IMR-90 (cell line): ENCODE results near the gene MRPL10. TPM values are rescaled to one million over a fixed set of nuclear protein-coding genes. Genes with fewer than 3 reads are reported as not detected.

ENCODE experiments used
- ATAC-seq: fragments of 200-7000 bp; cut with Tn5 transposase; 2 replicates; pipeline ENCODE4 v1.9.1; 2020; ENCODE audit warnings: low read depth, mild to moderate bottlenecking, moderate library complexity
- BruUV-seq: library from RNA; stranded (reverse); fragments of 400-500 nt; replicated peaks from 2 replicates; lab custom pipeline; 2021; lab: Mats Ljungman, UMichigan
- CTCF ChIA-PET: fragments of 300-600 bp; formaldehyde crosslinking; extraction: SDS; loops from one replicate; lab custom pipeline; 2021; ENCODE audit warnings: antibody characterized with exemption; lab: Yijun Ruan, JAX
- POLR2A ChIA-PET: fragments of 300-600 bp; sonication (Branson Sonifier 250); formaldehyde crosslinking; loops from one replicate; lab custom pipeline; 2022; ENCODE audit warnings: antibody characterized with exemption; ENCODE audit not compliant: unreplicated experiment; lab: Charles Lee
- DNase-seq: peaks from one replicate; pipeline ENCODE4 v3.0.0; 2013
- H2AFZ ChIP-seq: replicated peaks from 2 replicates; pipeline ENCODE3; 2013; ENCODE audit warnings: low read length, mild to moderate bottlenecking; ENCODE audit not compliant: poor library complexity
- H2AK5ac ChIP-seq: 2 replicates; pipeline ENCODE4 v1.6.1; 2013; ENCODE audit warnings: low read depth, low read length, inconsistent platforms
- H2AK9ac ChIP-seq: replicated peaks from 2 replicates; pipeline ENCODE3; 2013; ENCODE audit warnings: mild to moderate bottlenecking, low read depth, low read length, moderate library complexity; ENCODE audit not compliant: poor library complexity
- H2BK120ac ChIP-seq: 2 replicates; pipeline ENCODE4 v1.6.1; 2013; ENCODE audit warnings: low read depth, low read length, inconsistent platforms
- H2BK15ac ChIP-seq: 3 replicates; pipeline ENCODE4 v1.6.1; 2013; ENCODE audit warnings: low read depth, low read length, inconsistent platforms
- H2BK20ac ChIP-seq: 2 replicates; pipeline ENCODE4 v1.6.1; 2013; ENCODE audit warnings: low read depth, mild to moderate bottlenecking, inconsistent platforms, low read length, moderate library complexity
- H2BK5ac ChIP-seq: 2 replicates; pipeline ENCODE4 v1.6.1; 2013; ENCODE audit warnings: mild to moderate bottlenecking, low read depth, low read length, inconsistent platforms; ENCODE audit not compliant: poor library complexity, severe bottlenecking
- H3K14ac ChIP-seq: replicated peaks from 2 replicates; pipeline ENCODE4 v1.6.1; 2013; ENCODE audit warnings: low read depth, low read length, inconsistent platforms
- H3K18ac ChIP-seq: 2 replicates; pipeline ENCODE4 v1.6.1; 2013; ENCODE audit warnings: low read depth, low read length, control low read depth
- H3K23ac ChIP-seq: 2 replicates; pipeline ENCODE4 v1.6.1; 2013; ENCODE audit warnings: low read depth, low read length, inconsistent platforms
- H3K27ac ChIP-seq: 2 replicates; pipeline ENCODE4 v1.5.1; 2013; ENCODE audit warnings: mild to moderate bottlenecking, control low read depth, low read length; ENCODE audit not compliant: insufficient read depth
- H3K27me3 ChIP-seq: 2 replicates; pipeline ENCODE4 v1.6.1; 2013; ENCODE audit warnings: low read length; ENCODE audit not compliant: control insufficient read depth, insufficient read depth
- H3K36me3 ChIP-seq: 2 replicates; pipeline ENCODE4 v1.6.1; 2013; ENCODE audit warnings: low read length, mixed read lengths; ENCODE audit not compliant: control insufficient read depth, insufficient read depth
- H3K4ac ChIP-seq: 2 replicates; pipeline ENCODE4 v1.6.1; 2013; ENCODE audit warnings: low read depth, low read length, inconsistent platforms
- H3K4me1 ChIP-seq: 2 replicates; pipeline ENCODE4 v1.6.1; 2013; ENCODE audit warnings: low read length, mixed read lengths; ENCODE audit not compliant: control insufficient read depth, insufficient read depth
- H3K4me2 ChIP-seq: 2 replicates; pipeline ENCODE4 v1.6.1; 2013; ENCODE audit warnings: low read depth, mild to moderate bottlenecking, control low read depth, low read length, moderate library complexity
- H3K4me3 ChIP-seq: 2 replicates; pipeline ENCODE4 v1.5.1; 2013; ENCODE audit warnings: low read depth, mild to moderate bottlenecking, control low read depth, low read length, moderate library complexity; ENCODE audit not compliant: insufficient read depth
- H3K56ac ChIP-seq: 2 replicates; pipeline ENCODE4 v1.6.1; 2013; ENCODE audit warnings: low read length, inconsistent platforms; ENCODE audit not compliant: insufficient read depth; ENCODE audit errors: extremely low read depth
- H3K79me1 ChIP-seq, 2 experiments: 2 replicates each; pipeline ENCODE4 v1.6.1; 2013; ENCODE audit warnings: low read length in 2 of 2, inconsistent platforms in 1 of 2, low read depth in 1 of 2
- H3K9ac ChIP-seq: 2 replicates; pipeline ENCODE4 v1.6.1; 2013; ENCODE audit warnings: low read depth, low read length, control low read depth
- H3K9me1 ChIP-seq: 2 replicates; pipeline ENCODE4 v1.6.1; 2013; ENCODE audit warnings: low read length, inconsistent platforms; ENCODE audit not compliant: insufficient read depth
- H3K9me3 ChIP-seq: 2 replicates; pipeline ENCODE4 v1.6.1; 2013; ENCODE audit warnings: low read length; ENCODE audit not compliant: control insufficient read depth, insufficient read depth
- H4K20me1 ChIP-seq: 2 replicates; pipeline ENCODE4 v1.6.1; 2013; ENCODE audit warnings: low read length, inconsistent platforms; ENCODE audit not compliant: insufficient read depth
- H4K5ac ChIP-seq: 2 replicates; pipeline ENCODE4 v1.6.1; 2013; ENCODE audit warnings: mild to moderate bottlenecking, low read depth, low read length, control low read depth
- H4K8ac ChIP-seq, 2 experiments: 2 replicates each; pipeline ENCODE4 v1.6.1; 2013; ENCODE audit warnings: low read depth in 2 of 2, low read length in 2 of 2, control low read depth in 1 of 2, inconsistent platforms in 1 of 2
- H4K91ac ChIP-seq: 2 replicates; pipeline ENCODE4 v1.6.1; 2013; ENCODE audit warnings: low read depth, low read length, inconsistent platforms; ENCODE audit not compliant: insufficient read depth
- BHLHE40 ChIP-seq: fragments of 150-350 bp; IDR thresholded peaks from 2 replicates; pipeline ENCODE4 v1.6.1; 2016; ENCODE audit warnings: mild to moderate bottlenecking, low read depth, low read length
- CEBPB ChIP-seq: IDR thresholded peaks from 2 replicates; pipeline ENCODE4 v1.6.1; 2012; ENCODE audit warnings: low read depth, low read length, improper control_type of control experiment
- CHD1 ChIP-seq: IDR thresholded peaks from 2 replicates; pipeline ENCODE4 v1.6.1; 2012; ENCODE audit warnings: low read depth, low read length, improper control_type of control experiment
- CTCF ChIP-seq: conservative IDR thresholded peaks from 2 replicates; pipeline ENCODE4 v1.5.1; 2012; ENCODE audit warnings: mild to moderate bottlenecking, low read depth, low read length, improper control_type of control experiment
- FOS ChIP-seq: fragments of 150-350 bp; IDR thresholded peaks from 2 replicates; pipeline ENCODE4 v1.6.1; 2016; ENCODE audit warnings: low read depth, low read length
- MAFK ChIP-seq: IDR thresholded peaks from 2 replicates; pipeline ENCODE4 v1.6.1; 2012; ENCODE audit warnings: low read depth, low read length, improper control_type of control experiment
- MAZ ChIP-seq: IDR thresholded peaks from 2 replicates; pipeline ENCODE4 v1.6.1; 2012; ENCODE audit warnings: low read depth, mild to moderate bottlenecking, low read length, improper control_type of control experiment, moderate library complexity, borderline replicate concordance
- MXI1 ChIP-seq: IDR thresholded peaks from 2 replicates; pipeline ENCODE4 v1.6.1; 2012; ENCODE audit warnings: low read depth, mild to moderate bottlenecking, low read length, moderate library complexity, borderline replicate concordance
- NFE2L2 ChIP-seq: fragments of 150-350 bp; IDR thresholded peaks from 2 replicates; pipeline ENCODE4 v1.6.1; 2016; ENCODE audit warnings: low read depth, mild to moderate bottlenecking, low read length
- POLR2A ChIP-seq: IDR thresholded peaks from 2 replicates; pipeline ENCODE4 v1.6.1; 2012; ENCODE audit warnings: mild to moderate bottlenecking, low read depth, low read length
- RAD21 ChIP-seq: IDR thresholded peaks from 2 replicates; pipeline ENCODE4 v1.6.1; 2012; ENCODE audit warnings: low read length, improper control_type of control experiment
- RCOR1 ChIP-seq: IDR thresholded peaks from 2 replicates; pipeline ENCODE4 v1.6.1; 2012; ENCODE audit warnings: mild to moderate bottlenecking, low read length, improper control_type of control experiment; ENCODE audit not compliant: insufficient replicate concordance
- RFX5 ChIP-seq: IDR thresholded peaks from 2 replicates; pipeline ENCODE4 v1.8.0; 2012; ENCODE audit warnings: low read depth, mild to moderate bottlenecking, low read length, moderate library complexity
- SMC3 ChIP-seq: fragments of 150-350 bp; IDR thresholded peaks from 2 replicates; pipeline ENCODE4 v1.6.1; 2016; ENCODE audit warnings: low read depth, mild to moderate bottlenecking, antibody characterized with exemption, low read length, moderate library complexity
- USF2 ChIP-seq: fragments of 150-350 bp; IDR thresholded peaks from 2 replicates; pipeline ENCODE4 v1.6.1; 2017; ENCODE audit warnings: mild to moderate bottlenecking, antibody characterized with exemption, low read length, low read depth
- WGBS, 2 experiments: methylation state at CpG; one replicate each; pipeline versions ENCODE4 v1.1.5 to v1.1.7; 2013; ENCODE audit warnings: missing lambda C conversion rate in 2 of 2; ENCODE audit not compliant: insufficient read length in 1 of 2; ENCODE audit errors: extremely low coverage in 2 of 2; 5-methylcytosine and 5-hydroxymethylcytosine counted together
- dilution Hi-C: fragments of 300-500 bp; cut with HindIII; formaldehyde crosslinking; loops from one replicate; pipeline ENCODE4 v1.14.3; 2018; ENCODE audit warnings: low sequenced_read_pairs; ENCODE audit not compliant: unreplicated experiment
- in situ Hi-C: fragments of 300-500 bp; cut with MboI; formaldehyde crosslinking; loops from 3 replicates; pipeline ENCODE4 v1.14.3; 2019; ENCODE audit warnings: low sequenced_read_pairs, inconsistent platforms, mixed read lengths
- intact Hi-C: fragments of 100-400 bp; cut with micrococcal nuclease; formaldehyde crosslinking; loops from 2 replicates; pipeline ENCODE4 v1.10.0; 2022
- polyA plus RNA-seq, 3 experiments: library from polyadenylated mRNA; depleted of rRNA; stranded (reverse); fragments of >200 nt; gene quantifications; 2 replicates each; pipeline ENCODE4 v1.2.3, GENCODE V29; 2012; ENCODE audit warnings: low replicate concordance in 1 of 3
- total RNA-seq: library from RNA; depleted of rRNA; stranded (reverse); fragments of >200 nt; gene quantifications from 2 replicates; pipeline ENCODE4 v1.2.3, GENCODE V29; 2012
- TF ChIP-seq, protein P1 (sequence below): fragments of 150-350 bp; IDR thresholded peaks from 2 replicates; pipeline ENCODE4 v1.6.1; 2016; ENCODE audit warnings: low read depth, mild to moderate bottlenecking, low read length, moderate library complexity, borderline replicate concordance

Gene MRPL10
- total and polyA plus RNA-seq, 2 of the 4 experiments (the other 2 are of a cell fraction): 32.3 to 61.8 TPM

- Histone ChIP-seq H2BK15ac (no peak overlapping the region), H3K56ac (no peak overlapping the region), H2AK9ac (no peak overlapping the region), H3K4ac (no peak overlapping the region), H3K27ac (no peak overlapping the region), H4K91ac (no peak overlapping the region), H4K5ac (no peak overlapping the region), H3K9me3 (no peaks in the 10 kb centered on the region), H3K18ac (no peak overlapping the region), H2BK120ac (no peak overlapping the region), H3K36me3 (no peaks in the 10 kb centered on the region), H3K23ac (no peak overlapping the region), H3K9ac (no peak overlapping the region), H3K79me1 (no peaks in the 10 kb centered on the region), H3K9me1 (no peaks in the 10 kb centered on the region), H2AFZ (no peak overlapping the region), H2BK5ac (no peak overlapping the region), H4K8ac (no peak overlapping the region), H3K27me3 (peaks cover 53% of the 10 kb centered on the region), H3K4me2 (no peak overlapping the region), H3K4me1 (no peaks in the 10 kb centered on the region), H2BK20ac (no peak overlapping the region), H4K20me1 (no peaks in the 10 kb centered on the region), H3K4me3 (no peak overlapping the region), H3K14ac (no peak overlapping the region), H2AK5ac (no peak overlapping the region)
- CTCF ChIA-PET: no interaction called here
- intact Hi-C loops (no loop called here), dilution Hi-C loops (no loop called here), in situ Hi-C loops (no loop called here)
- POLR2A ChIA-PET: no interaction called here
- DNase-seq (no peak), ATAC-seq (no peak)
- no TSS peak for BruUV-seq
- WGBS, 2 experiments: no CpG with 5 or more reads among the region's 1 CpG
- TF ChIP-seq, protein P1, sequence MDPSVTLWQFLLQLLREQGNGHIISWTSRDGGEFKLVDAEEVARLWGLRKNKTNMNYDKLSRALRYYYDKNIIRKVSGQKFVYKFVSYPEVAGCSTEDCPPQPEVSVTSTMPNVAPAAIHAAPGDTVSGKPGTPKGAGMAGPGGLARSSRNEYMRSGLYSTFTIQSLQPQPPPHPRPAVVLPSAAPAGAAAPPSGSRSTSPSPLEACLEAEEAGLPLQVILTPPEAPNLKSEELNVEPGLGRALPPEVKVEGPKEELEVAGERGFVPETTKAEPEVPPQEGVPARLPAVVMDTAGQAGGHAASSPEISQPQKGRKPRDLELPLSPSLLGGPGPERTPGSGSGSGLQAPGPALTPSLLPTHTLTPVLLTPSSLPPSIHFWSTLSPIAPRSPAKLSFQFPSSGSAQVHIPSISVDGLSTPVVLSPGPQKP: no peak
- TF ChIP-seq CEBPB: no peak
- TF ChIP-seq CTCF: no peak
- TF ChIP-seq NFE2L2: no peak
- no peak for TF ChIP-seq USF2
- TF ChIP-seq RFX5: no peak
- no peak for TF ChIP-seq MAFK
- TF ChIP-seq BHLHE40: no peak
- TF ChIP-seq FOS: no peak
- TF ChIP-seq MAZ: no peak
- TF ChIP-seq RCOR1: no peak
- TF ChIP-seq SMC3: no peak
- TF ChIP-seq RAD21: no peak
- no peak for TF ChIP-seq CHD1
- TF ChIP-seq POLR2A: no peak
- no peak for TF ChIP-seq MXI1
These were observed 38.9 kb downstream of the MRPL10 start for GRCh38 chr17:47792457-47792856.
